Activated T-cell treated with anti-CD3 and anti-CD28 coated beads, Interleukin-2, amount 50 U/mL, for 72 hours (primary cell): Measurements from ENCODE around the gene PRR29. TPM values are rescaled to one million over a fixed set of nuclear protein-coding genes. Genes with fewer than 3 reads are reported as not detected.
"Not testable (repeated sequence)": the region's sequence is repeated elsewhere in the genome, so short reads cannot be mapped to it uniquely, and the experiment has no call there.

Experiments used
- ATAC-seq, 2 donors: fragments of 150-1000 bp; cut with Tn5 transposase; replicated peaks in 1 of 2; 2 replicates each; pipeline ENCODE4 v1.10.0; 2021; ENCODE audit warnings: moderate library complexity in 2 of 2, mild to moderate bottlenecking in 1 of 2
- DNase-seq, 2 donors: peaks; one replicate each; pipeline ENCODE4 v3.0.0; 2021 to 2022; ENCODE audit warnings: mixed read lengths in 1 of 2
- H3K27ac Mint-ChIP-seq: one replicate; pipeline ENCODE4 v1.8.0; 2022; ENCODE audit warnings: mild to moderate bottlenecking, moderate library complexity, mixed read lengths
- H3K27me3 Mint-ChIP-seq: one replicate; pipeline ENCODE4 v1.8.0; 2022; ENCODE audit warnings: low read depth, mixed read lengths
- H3K36me3 Mint-ChIP-seq, 2 donors: one replicate each; pipeline ENCODE4 v1.8.0; 2022; ENCODE audit warnings: mixed read lengths in 2 of 2, mild to moderate bottlenecking in 1 of 2; ENCODE audit not compliant: insufficient read depth in 2 of 2
- H3K4me1 Mint-ChIP-seq: one replicate; pipeline ENCODE4 v1.8.0; 2022; ENCODE audit warnings: low read depth, mixed read lengths
- H3K4me3 Mint-ChIP-seq, 2 donors: one replicate each; pipeline ENCODE4 v1.8.0; 2022; ENCODE audit warnings: mild to moderate bottlenecking in 2 of 2, mixed read lengths in 2 of 2, moderate library complexity in 2 of 2
- H3K9me3 Mint-ChIP-seq, 2 donors: one replicate each; pipeline ENCODE4 v1.8.0; 2022; ENCODE audit warnings: mixed read lengths in 2 of 2
- total RNA-seq, 2 donors: library from RNA; stranded (reverse); gene quantifications; one replicate each; pipeline ENCODE4 v1.2.3, GENCODE V29; 2022

PRR29 gene
- total RNA-seq, 2 donors from 2014 or later = 0.96 to 1.1 TPM

DNA sequence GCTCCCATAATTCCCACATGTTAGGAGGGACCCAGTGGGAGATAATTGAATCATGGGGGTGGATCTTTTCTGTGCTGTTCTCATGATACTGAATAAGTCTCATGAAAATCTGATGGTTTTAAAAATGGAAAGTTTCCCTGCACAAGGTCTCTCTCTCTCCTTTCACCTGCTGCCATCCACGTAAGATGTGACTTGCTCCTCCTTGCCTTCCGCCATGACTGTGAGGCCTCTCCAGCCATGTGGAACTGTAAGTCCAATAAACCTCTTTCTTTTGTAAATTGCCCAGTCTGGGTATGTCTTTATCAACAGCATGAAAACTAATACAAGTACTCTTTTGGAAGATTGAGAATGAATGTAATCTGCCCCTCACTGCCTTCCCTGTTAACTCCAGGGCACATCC is 15.5 kb upstream of the PRR29 start:
- not testable (repeated sequence) for H3K27me3 Mint-ChIP-seq, H3K27ac Mint-ChIP-seq, H3K9me3 Mint-ChIP-seq, DNase-seq, H3K4me3 Mint-ChIP-seq, H3K36me3 Mint-ChIP-seq, ATAC-seq
- peaks cover 14% of the 10 kb centered on the region for H3K4me1 Mint-ChIP-seq

DNA sequence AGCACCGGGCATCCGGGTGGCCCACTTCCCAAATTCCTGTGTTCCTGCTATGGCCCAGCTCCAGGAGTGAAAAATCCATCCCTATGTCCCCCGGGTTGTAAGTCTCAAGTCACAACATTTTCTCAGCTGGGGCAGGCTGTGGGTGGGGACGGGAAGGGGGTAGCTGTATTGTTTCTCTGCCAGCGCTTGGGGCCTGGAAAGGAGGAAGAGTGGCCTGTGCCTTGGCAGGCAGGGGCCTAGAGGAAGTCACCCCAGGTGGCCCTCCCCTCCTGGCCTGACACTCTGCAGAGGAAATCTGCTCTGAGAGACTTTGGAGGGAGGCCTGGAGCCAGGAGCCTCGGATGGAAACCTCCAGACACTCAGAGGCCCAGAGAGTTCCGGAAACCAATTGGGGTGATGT is 14.8 kb upstream of the PRR29 start:
- H3K9me3 Mint-ChIP-seq = peaks cover 6 to 7% of the 10 kb centered on the region in 2 donors
- H3K36me3 Mint-ChIP-seq = peaks cover 2 to 8% of the 10 kb centered on the region in 2 donors
- H3K27me3 Mint-ChIP-seq = no peaks in the 10 kb centered on the region
- DNase-seq (no peak), ATAC-seq (no peak)
- no peak overlapping the region for H3K4me3 Mint-ChIP-seq
- no peak overlapping the region for H3K27ac Mint-ChIP-seq
- H3K4me1 Mint-ChIP-seq = peaks cover 14% of the 10 kb centered on the region

DNA sequence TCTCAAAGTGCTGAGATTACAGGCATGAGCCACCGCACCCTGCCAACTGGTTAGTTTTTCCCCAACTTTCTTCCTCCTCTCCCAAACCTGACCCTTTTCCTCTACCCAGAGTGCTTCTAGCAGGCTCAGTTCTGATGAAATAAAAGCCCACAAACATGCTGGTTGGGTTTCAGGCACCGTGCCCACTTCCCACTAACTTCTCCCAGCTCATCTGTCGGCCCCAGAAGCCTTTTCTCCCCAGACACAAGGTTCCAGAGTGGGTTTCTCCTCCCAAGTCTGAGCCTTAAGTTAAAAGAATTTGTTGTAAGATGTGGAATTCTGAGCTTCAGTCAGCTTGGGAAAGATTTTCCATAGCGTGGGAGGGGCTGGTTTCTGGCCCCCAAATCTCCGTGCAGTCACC is 13.9 kb upstream of the PRR29 start:
- Mint-ChIP-seq H3K4me3 (no peak overlapping the region), H3K4me1 (peaks cover 14% of the 10 kb centered on the region), H3K27ac (no peak overlapping the region), H3K27me3 (no peaks in the 10 kb centered on the region), H3K36me3 (peaks cover 2 to 8% of the 10 kb centered on the region in 2 donors), H3K9me3 (peaks cover 6 to 7% of the 10 kb centered on the region in 2 donors)
- no peak for ATAC-seq
- no peak for DNase-seq

DNA sequence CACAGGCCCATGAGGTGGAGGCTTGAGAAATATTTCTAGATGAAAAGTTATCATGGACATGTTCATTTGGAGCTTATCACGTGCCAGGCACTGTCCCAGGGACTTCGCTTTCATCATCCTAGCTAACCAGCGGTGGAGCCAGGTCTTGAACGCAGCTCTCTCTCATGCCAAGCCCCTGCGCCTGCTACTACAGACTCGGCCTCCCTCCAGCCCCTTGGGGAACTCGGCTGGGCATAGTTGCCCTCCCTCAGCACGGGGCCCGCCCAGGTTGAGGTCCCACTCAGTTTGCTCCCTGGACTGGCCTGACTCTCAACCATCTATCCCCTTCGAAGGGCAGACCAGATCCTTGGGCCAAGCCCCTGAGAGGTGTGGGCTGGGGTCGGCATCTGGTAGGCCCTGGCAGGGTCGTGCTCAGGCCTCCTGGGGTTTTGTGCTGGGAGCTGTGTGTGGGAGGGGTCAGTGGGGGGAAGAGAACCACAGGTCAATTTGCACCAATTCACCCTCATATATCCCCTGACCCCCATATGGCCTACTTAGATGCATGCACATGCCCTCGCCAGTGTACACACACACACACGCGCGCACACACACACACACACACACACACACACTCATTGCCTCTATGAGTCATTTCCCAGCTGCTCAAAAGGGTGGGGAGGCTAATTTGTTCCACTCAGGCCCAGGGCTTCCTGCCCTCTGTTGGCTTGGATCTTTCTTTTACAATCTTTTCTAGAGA is 13.3 kb upstream of the PRR29 start:
- Mint-ChIP-seq H3K36me3 (peaks cover 2 to 8% of the 10 kb centered on the region in 2 donors), H3K4me3 (peak overlapping the region in 1 of 2 donors; percentile 36), H3K27ac (peak overlapping the region; percentile 82), H3K4me1 (peaks cover 16% of the 10 kb centered on the region), H3K9me3 (peaks cover 6 to 7% of the 10 kb centered on the region in 2 donors), H3K27me3 (no peaks in the 10 kb centered on the region)
- DNase-seq = peak; percentile 77 to 80
- peak; percentile 92 to 96 for ATAC-seq

DNA sequence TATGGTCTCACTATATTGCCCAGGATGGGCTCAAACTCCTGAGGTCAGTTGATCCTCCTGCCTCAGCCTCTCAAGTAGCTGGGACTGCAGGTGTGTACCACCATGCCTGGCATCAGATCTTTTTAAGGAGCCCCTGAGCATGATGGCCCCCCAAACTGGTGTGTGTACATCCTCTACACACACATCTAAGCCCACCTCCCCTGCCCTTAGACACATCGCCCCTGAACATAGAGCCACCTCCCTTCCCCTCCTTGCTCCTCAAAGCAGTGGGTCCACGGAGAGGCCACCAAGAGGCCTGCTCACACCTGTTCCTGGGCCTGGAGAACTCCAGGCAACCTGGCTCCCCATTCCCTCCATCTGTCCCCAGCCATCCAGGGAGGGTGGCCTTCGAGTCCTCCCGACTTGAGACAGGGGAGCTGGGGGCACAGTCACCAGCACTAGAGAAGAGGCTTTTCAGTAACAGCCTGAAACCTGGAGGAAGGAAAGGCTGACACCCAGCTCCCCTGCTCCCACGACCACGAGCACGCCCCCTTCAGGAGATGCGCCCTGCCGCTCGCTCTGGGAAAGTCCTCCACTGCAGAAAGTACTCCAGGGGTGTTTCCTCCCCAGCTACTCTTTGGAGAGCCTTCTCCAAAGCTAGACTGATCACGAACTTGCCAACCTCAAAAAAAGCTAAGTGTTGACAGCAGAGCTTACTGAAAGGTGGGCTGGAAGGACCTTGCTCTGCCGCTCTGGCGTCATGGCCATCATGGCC is 12.6 kb upstream of the PRR29 start:
- ATAC-seq (peak; percentile 49 to 54), DNase-seq (no peak)
- peaks cover 6 to 7% of the 10 kb centered on the region in 2 donors for H3K9me3 Mint-ChIP-seq
- H3K36me3 Mint-ChIP-seq = peaks cover 2 to 8% of the 10 kb centered on the region in 2 donors
- no peaks in the 10 kb centered on the region for H3K27me3 Mint-ChIP-seq
- H3K27ac Mint-ChIP-seq = peak overlapping the region; percentile 82
- H3K4me3 Mint-ChIP-seq = peak overlapping the region in 1 of 2 donors; percentile 36
- H3K4me1 Mint-ChIP-seq = peaks cover 23% of the 10 kb centered on the region

DNA sequence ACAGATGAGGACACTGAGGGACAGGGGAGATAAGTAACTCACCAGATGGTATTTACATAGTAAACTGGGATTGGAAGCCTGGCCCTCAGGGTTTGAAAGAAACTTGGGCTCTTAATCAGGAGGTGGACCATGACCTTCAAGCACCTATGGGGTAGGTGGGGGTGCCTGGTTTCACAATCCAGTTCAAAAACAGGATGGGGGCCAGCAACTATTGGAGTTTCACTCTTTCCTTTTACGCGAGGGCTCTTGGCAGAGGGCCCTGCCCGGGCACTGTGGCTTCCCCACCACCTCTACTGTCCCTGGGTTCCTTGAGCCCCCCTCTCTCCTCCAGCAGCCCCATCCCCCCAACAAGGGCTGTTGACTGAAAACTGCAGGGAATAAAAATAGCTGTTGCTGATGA is 11.3 kb upstream of the PRR29 start:
- Mint-ChIP-seq H3K27ac (no peak overlapping the region), H3K9me3 (peaks cover 6 to 7% of the 10 kb centered on the region in 2 donors), H3K27me3 (no peaks in the 10 kb centered on the region), H3K36me3 (peaks cover 2 to 8% of the 10 kb centered on the region in 2 donors), H3K4me3 (no peak overlapping the region), H3K4me1 (peaks cover 27% of the 10 kb centered on the region)
- ATAC-seq = no peak
- no peak for DNase-seq

DNA sequence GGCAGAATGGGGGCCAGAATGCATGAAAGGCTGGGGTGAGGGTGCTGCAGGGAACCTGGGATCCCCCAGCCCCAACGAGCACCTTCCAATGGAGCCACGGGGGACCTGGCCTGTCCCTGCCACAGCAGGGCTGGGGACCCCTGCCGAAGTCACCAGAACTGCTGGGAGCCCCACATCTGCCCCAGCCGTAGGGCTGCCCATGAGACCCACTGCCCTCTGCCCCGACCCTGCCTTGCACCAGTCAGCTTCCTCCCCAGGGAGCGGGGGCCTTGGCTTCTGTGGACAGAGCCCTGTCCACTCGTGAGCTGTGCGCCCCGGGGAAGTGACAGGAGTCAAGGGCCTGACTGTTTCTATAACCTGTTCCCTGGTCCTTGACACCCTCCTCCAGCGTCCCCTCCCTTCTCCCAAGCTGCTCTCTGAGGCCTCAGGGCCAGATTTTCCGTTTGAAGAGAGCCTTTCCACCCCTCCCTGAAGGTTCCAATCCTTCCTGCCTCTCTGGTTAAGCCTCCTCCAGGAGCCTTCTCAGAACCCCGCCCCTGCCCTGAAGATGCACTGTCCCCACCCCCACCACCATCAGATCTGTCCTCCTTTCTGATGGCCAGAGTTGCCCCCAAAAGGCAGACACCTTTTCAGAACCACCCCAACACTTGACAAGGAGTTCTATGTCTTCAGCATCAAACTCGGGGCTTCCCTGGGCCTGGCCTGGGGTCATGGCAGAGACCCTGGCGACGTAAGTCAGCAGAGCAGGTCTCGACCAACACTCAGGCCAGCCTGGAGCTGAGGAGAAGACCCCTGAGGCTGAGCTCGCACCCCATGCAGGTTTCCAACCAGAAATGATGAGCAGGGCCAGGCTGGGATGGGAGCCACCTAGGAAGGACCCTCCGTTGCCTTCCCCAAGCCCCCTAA is 10.7 kb upstream of the PRR29 start:
- DNase-seq (no peak), ATAC-seq (no peak)
- Mint-ChIP-seq H3K27me3 (peaks cover 2% of the 10 kb centered on the region), H3K9me3 (peaks cover 3 to 4% of the 10 kb centered on the region in 2 donors), H3K4me1 (peaks cover 32% of the 10 kb centered on the region), H3K27ac (no peak overlapping the region), H3K36me3 (peaks cover 0 to 4% of the 10 kb centered on the region in 2 donors), H3K4me3 (no peak overlapping the region)

DNA sequence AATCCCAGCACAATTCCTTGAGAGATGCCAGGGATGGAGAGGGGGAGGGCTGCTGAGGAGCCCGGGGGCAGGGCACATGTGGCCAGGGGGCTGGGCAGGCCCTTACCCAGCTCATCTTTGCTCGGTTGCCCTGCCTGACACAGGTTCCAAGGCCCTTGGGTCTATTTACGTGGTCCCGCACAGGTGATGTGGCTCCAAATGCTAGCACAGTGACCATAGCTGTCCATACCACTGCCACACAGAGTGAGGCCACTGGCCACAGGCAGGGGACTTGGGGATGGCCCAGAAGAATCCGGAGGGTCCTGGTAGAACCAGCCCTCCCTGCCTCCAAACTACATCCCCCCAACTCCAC is 10.0 kb upstream of the PRR29 start:
- Mint-ChIP-seq H3K4me1 (peaks cover 36% of the 10 kb centered on the region), H3K4me3 (no peak overlapping the region), H3K27ac (no peak overlapping the region), H3K36me3 (no peaks in the 10 kb centered on the region), H3K27me3 (peaks cover 6% of the 10 kb centered on the region), H3K9me3 (no peaks in the 10 kb centered on the region)
- no peak for DNase-seq
- no peak for ATAC-seq

DNA sequence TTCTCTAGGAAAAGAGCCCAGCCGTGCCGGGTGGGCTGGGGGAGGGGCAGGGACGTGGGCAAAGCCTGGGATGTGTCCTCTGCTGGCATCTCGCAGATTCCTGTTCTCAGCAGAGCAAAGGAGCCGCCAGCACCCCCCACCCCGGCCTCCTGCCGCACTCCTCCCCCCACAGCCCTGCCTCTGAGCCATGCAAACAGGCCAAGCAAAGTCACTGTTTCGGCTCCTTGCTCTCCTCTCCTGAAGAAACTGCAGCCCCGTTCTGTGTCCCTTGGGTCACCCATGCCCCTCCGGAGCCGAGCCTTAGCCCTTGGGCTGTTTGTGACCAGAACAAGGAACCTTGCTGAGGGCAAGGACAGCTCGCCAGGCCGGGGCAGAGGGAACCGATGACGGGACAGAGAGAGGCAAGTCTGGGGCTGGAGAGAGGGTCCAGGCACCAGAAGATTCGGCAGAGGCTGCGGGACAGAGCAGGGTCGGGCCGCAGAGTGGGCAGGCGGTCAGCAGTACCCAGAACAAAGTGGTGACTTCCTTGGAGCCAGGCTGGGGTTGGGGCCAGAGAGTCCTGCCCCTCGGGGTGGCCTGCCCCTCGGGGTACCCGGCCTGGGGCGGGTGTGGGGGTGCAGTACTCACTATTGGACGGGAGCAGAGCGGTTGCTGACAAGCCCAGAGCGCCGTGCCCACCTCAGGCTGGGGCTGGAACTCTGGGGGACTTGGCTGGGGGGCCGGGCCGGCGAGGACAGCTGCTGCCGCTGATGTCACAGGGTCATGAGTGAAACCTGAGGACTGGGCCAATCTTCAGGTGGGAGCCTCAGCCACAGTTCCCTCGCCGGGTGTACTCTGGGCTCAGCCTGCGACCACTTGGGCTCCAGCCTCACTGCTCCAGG is 9.2 kb upstream of the PRR29 start:
- Mint-ChIP-seq H3K4me1 (peaks cover 42% of the 10 kb centered on the region), H3K4me3 (no peak overlapping the region), H3K27ac (no peak overlapping the region), H3K36me3 (no peaks in the 10 kb centered on the region), H3K27me3 (peaks cover 6% of the 10 kb centered on the region), H3K9me3 (no peaks in the 10 kb centered on the region)
- DNase-seq = no peak
- ATAC-seq = no peak

DNA sequence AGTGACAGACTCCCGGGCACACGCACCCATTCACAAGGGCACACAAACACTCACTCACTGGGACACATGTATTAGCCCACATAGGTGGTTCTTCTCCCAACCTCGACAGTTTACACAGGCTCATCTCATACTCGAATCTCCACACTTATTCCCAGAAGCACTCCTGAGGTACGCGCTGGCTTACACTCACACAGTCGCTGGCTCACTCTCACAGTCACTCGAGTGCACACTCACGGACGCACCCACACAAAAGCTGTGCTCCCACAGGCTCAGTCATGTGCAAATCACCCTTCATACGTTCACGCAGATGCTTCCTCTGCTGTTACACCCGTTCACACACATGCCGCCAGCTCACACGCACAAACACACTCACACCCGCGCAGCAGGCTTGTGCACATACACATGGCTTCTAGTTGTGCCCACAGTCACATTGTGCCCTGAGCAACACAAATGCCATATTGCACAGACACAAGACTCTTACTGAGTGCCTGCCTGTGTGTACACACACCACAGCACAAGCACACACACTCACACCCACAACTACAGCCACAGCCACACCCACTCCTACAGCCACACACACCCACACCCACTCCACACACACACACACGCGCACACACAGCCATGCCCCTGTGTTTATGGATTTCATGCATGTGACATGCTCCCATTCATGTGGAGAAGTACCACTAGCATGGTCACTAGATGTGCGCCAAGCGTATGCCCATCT is 8.4 kb upstream of the PRR29 start:
- ATAC-seq (no peak), DNase-seq (no peak)
- Mint-ChIP-seq H3K27me3 (peaks cover 6% of the 10 kb centered on the region), H3K27ac (no peak overlapping the region), H3K36me3 (no peaks in the 10 kb centered on the region), H3K4me3 (no peak overlapping the region), H3K9me3 (no peaks in the 10 kb centered on the region), H3K4me1 (peaks cover 40% of the 10 kb centered on the region)

DNA sequence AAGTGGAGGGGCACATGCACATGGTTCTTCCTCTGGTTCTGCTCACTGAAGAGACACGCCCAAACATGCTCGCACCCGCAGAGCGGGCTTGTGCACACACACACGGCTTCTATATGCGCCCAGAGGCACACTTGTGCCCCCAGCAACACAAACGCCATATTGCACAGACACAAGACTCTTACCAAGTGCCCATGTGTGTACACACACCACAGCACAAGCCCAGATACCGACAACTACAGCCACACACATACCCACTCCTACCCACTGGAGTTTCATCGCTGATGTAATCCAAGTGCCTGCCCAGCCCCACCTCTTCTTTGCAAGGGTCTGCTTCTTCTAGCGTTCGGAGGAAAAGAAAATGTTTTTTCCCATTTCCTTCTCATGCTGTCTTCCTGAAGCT is 6.5 kb upstream of the PRR29 start:
- Mint-ChIP-seq H3K27ac (no peak overlapping the region), H3K27me3 (peaks cover 6% of the 10 kb centered on the region), H3K9me3 (no peaks in the 10 kb centered on the region), H3K36me3 (no peaks in the 10 kb centered on the region), H3K4me3 (peak overlapping the region in 1 of 2 donors; percentile 82), H3K4me1 (peaks cover 27% of the 10 kb centered on the region)
- DNase-seq = no peak
- no peak for ATAC-seq
